G401.6 (cell line): ENCODE results near the gene WDR47.
A peak's percentile ranks its signal among the peaks of the same experiment; 100 is the strongest.
"Not testable (repeated sequence)": the region's sequence is repeated elsewhere in the genome, so short reads cannot be mapped to it uniquely, and the experiment has no call there.

ENCODE experiments used
- FAIRE-seq: peaks from 2 replicates; lab custom pipeline; 2012; peaks lifted over from hg19 to GRCh38; lab: Jason Lieb, UNC

The WDR47 gene

GRCh38 chr1:109041621-109042468, at the start of gene WDR47:
Gene WDR47, minus strand, starts transcription at chr1:109042102. Its CDS starts 18,590 bp downstream, at chr1:109023512.
- no peak for FAIRE-seq

GRCh38 chr1:109091078-109091838, 49.4 kb upstream of the WDR47 start:
- no peak for FAIRE-seq

- FAIRE-seq = peak; percentile 6
These were observed 48.5 kb upstream of the WDR47 start, which contains the start of gene TMEM167B for GRCh38 chr1:109090196-109091077. Gene TMEM167B, plus strand, starts transcription at chr1:109090764. Its CDS starts 109 bp downstream, at chr1:109090873.

GRCh38 chr1:109089242-109090015, 47.5 kb upstream of the WDR47 start:
- FAIRE-seq = peak; percentile 27

DNA sequence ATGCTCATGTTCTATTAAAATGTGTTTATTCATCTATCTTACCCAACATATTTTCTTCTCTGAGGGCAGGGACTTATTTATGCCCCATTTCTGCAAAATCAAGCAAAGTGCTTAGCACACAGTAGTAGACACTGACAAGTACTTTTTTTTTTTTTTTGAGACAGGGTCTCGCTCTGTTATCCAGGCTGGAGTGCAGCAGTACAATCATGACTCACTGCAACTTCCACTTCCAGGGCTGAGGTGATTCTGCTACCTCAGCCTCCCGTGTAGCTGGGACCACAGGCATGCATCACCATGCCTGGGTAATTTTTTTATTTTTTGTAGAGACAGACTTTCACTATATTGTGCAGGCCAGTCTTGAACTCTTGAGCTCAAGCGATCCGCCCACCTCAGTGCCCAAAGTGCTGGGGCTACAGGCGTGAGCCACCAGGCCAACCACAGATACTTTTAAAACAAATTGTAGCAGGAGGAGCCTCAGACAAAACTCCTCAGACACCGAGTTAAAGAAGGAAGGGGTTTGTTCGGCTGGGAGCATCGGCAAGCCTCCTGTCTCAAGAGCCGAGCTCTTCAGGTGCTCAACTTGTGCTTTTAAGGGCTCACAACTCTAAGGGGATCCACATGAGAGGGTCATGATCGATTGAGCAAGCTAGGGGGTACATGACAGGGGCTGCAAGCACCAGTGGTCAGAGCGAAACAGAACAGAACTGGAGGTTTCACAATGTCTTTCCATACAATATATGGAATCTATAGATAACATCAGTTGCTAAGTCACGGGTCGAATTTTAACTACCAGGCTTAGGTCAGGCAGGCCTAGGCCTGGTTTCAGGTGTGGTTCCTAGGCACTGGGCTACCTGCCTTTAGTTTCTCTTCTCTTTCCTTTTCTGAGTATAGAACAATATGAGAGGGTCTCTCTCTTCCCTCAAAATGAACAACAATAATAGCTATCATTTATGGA, 42.9 kb upstream of the WDR47 start:
- no peak for FAIRE-seq

- no peak for FAIRE-seq
These were observed 42.0 kb upstream of the WDR47 start for GRCh38 chr1:109083923-109084322.

- FAIRE-seq = no peak
These were observed 41.6 kb upstream of the WDR47 start for GRCh38 chr1:109083501-109083900.

GRCh38 chr1:109080441-109081082, 38.7 kb upstream of the WDR47 start:
- FAIRE-seq = no peak

DNA sequence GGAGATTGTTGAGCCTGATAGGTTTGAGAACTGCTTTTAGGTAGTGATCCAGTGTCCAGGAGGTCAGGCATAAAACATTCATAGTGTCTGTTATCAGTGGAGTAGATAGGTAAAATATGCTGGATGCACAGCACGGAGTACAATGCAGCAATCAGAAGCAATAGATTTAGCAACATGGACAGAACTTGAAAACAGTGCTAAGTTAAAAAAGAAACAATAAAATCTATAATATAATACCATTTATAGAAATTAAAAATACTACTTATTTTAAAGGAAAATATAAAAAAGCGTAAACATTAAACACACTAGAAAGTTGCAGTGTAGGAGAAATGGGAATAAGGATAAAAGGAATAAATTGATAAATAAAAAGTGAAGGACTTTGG, 37.3 kb upstream of the WDR47 start:
- FAIRE-seq = no peak

DNA sequence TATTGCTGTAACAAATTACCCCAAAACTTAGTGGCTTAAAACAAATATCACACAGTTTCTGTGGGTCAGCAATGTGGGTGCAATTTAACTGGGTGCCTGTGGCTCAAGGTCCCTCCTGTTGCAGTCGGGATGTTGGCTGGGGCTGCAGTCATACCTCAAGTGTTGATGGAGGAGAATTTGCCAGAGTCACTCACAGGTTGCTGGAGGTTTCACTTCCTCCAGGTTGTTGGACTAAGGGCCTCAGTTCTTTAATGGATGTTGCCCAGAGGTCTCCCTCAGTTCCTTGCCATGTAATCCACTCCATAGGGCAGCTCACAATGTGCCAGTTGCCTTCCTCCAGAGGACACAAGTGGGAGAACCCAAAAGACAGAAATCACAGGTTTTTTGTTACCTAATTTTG, 36.4 kb upstream of the WDR47 start:
- FAIRE-seq = no peak

DNA sequence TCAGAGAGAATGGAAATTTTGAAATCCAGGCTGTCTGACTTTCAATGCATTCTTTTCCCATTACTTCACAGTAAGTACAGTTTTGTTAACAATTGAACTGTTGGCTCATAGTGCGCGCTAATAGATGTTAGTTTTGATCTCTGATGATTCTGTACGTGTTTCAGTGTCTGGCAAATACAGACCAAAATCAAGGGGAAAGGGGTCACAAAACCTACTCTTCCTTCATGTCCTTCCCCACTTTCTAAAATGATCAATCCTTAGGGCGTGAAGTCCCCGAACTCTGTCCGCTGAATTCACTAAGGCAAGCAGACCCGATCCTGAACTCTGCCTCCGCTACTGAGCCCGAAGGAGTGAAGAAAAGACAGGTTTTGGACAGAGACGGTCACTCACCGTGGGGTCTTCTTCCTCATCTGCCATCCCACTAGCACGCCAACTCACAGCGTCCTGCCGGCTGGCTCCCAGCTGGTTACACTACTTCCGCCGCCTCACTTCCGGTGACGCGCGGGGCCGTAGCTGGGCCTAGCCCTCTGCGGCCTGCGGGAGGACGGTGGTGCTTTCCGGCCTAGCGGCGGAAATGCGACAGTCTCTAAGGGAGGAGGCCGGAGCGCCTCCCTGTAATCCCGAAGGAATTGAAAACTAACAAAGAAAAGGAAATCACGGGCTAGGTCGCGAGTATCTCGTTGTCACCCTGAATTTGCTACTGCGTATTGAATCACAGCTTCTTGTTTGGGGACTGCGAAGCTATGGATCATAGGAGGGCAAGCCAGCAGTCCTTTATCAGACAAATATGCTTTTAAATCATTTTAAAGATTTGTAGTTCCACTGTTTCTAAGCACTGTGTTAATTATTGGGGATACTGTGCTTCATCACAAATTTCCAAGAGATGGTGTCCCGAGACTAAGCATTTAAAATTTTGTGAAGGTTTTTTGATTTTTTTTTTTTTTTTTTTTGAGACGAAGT, 33.9 kb upstream of the WDR47 start, which contains the start of gene TAF13:
Gene TAF13 (minus strand): TSS at position 473 of the 960 bp plus-strand sequence. CDS start 56 bp downstream, at position 417.
- FAIRE-seq = peak; percentile 94

GRCh38 chr1:109069294-109069693, 27.4 kb upstream of the WDR47 start:
- FAIRE-seq = no peak

- no peak for FAIRE-seq
These were observed 26.0 kb upstream of the WDR47 start for GRCh38 chr1:109067883-109068282.

DNA sequence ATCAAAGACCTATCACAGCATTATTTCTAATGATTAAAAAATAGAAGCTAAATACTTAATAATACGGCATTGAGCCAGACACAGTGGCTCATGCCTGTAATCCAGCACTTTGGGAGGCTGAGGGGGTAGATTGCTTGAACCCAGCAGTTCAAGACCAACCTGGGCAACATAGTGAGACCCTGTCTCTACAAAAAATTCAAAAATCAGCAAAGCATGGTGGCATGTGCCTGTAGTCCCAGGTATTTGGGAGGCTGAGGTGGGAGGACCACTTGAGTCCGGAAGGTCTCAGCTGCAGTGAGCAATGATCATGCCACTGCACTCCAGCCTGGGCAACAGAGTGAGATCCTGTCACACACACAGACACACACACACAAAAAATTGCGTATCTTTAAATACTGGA, 23.2 kb upstream of the WDR47 start:
- no peak for FAIRE-seq

- no peak for FAIRE-seq
These were observed 19.3 kb upstream of the WDR47 start for GRCh38 chr1:109061183-109061582.

DNA sequence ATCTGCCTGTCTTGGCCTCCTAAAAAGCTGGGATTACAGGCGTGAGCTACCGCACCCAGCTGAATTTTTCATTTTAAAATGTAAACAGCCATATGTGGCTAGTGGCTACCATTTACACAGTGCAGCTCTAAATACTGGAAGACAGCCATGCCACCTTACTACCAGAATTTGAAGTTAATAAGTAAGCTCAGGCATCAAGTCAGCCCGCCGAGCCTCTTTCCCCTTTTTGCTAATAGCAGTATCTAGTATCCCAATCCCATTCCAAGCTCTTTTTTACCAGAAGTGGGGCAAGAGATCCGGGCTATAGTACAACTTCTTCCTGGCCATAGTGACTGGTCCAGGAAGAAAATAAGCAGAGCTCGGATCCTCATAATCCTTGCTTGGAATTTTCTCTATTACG, 18.8 kb upstream of the WDR47 start:
- FAIRE-seq = no peak

DNA sequence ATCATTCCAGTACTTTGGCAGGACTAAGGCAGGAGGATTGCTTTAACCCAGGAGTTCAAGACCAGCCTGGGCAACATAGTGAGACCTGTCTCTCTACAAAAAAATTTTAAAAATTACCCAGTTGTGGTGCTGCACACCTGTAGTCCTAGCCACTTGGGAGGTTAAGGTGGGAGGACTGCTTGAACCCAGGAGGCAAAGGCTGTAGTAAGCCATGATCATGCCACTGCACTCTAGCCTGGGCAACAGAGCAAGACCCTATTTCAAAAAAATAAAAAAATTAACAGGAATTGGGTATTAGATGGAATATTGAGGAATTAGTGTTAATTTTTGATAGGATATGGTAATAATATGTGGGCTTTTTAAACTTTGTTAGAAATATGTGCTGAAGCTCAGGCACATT, 17.1 kb upstream of the WDR47 start:
- no peak for FAIRE-seq

GRCh38 chr1:109056064-109056463, 14.2 kb upstream of the WDR47 start:
- FAIRE-seq = no peak

GRCh38 chr1:109052145-109052544, 10.2 kb upstream of the WDR47 start:
- not testable (repeated sequence) for FAIRE-seq
